Type B pancreatic cell (in vitro differentiated cells): ENCODE measurements around the gene VPS36. TPM values are rescaled to one million over a fixed set of nuclear protein-coding genes. Genes with fewer than 3 reads are reported as not detected.

ENCODE experiments used
- DNase-seq: peaks from one replicate; pipeline ENCODE4 v3.0.0; 2021; ENCODE audit warnings: mixed read lengths; ENCODE audit not compliant: unreplicated experiment; ENCODE audit errors: extremely low spot score
- H3K27ac Mint-ChIP-seq: 2 replicates; pipeline ENCODE4 v1.8.0; 2021; ENCODE audit warnings: mild to moderate bottlenecking, mixed read lengths
- H3K27me3 Mint-ChIP-seq: 2 replicates; pipeline ENCODE4 v1.8.0; 2021; ENCODE audit warnings: mixed read lengths
- H3K36me3 Mint-ChIP-seq: 2 replicates; pipeline ENCODE4 v1.8.0; 2021; ENCODE audit warnings: mixed read lengths
- H3K4me1 Mint-ChIP-seq: one replicate; pipeline ENCODE4 v1.8.0; 2021; ENCODE audit warnings: mixed read lengths; ENCODE audit not compliant: unreplicated experiment
- H3K4me3 Mint-ChIP-seq: 2 replicates; pipeline ENCODE4 v1.8.0; 2021; ENCODE audit warnings: mild to moderate bottlenecking, mixed read lengths
- H3K9me3 Mint-ChIP-seq: 2 replicates; pipeline ENCODE4 v1.8.0; 2021; ENCODE audit warnings: mixed read lengths
- CTCF ChIP-seq: fragments of 200-600 bp; sonication (generic); conservative IDR thresholded peaks from 2 replicates; pipeline ENCODE4 v1.5.0; 2021; ENCODE audit warnings: antibody characterized with exemption, mild to moderate bottlenecking
- total RNA-seq: library from RNA; stranded (reverse); gene quantifications from 2 replicates; pipeline ENCODE4 v1.2.1, GENCODE V29; 2021; ENCODE audit warnings: low replicate concordance

Gene VPS36
- total RNA-seq, 1 donor from 2014 or later = 41.6 TPM

GRCh38 chr13:52454459-52454819, 4.0 kb upstream of the VPS36 start:
- Mint-ChIP-seq H3K9me3 (no peaks in the 10 kb centered on the region), H3K27ac (peak overlapping the region; percentile 98), H3K36me3 (no peaks in the 10 kb centered on the region), H3K4me1 (peaks cover 20% of the 10 kb centered on the region), H3K27me3 (no peaks in the 10 kb centered on the region), H3K4me3 (peak overlapping the region; percentile 98)
- no peak for TF ChIP-seq CTCF
- DNase-seq = no peak

GRCh38 chr13:52452470-52452869, 2.0 kb upstream of the VPS36 start:
- no peak for TF ChIP-seq CTCF
- no peak for DNase-seq
- H3K4me1 Mint-ChIP-seq = peaks cover 21% of the 10 kb centered on the region
- H3K27me3 Mint-ChIP-seq = no peaks in the 10 kb centered on the region
- no peak overlapping the region for H3K4me3 Mint-ChIP-seq
- H3K36me3 Mint-ChIP-seq = no peaks in the 10 kb centered on the region
- no peak overlapping the region for H3K27ac Mint-ChIP-seq
- H3K9me3 Mint-ChIP-seq = no peaks in the 10 kb centered on the region

- Mint-ChIP-seq H3K4me1 (peaks cover 17% of the 10 kb centered on the region), H3K9me3 (no peaks in the 10 kb centered on the region), H3K4me3 (peak overlapping the region; percentile 86), H3K27me3 (no peaks in the 10 kb centered on the region), H3K36me3 (no peaks in the 10 kb centered on the region), H3K27ac (peak overlapping the region; percentile 85)
- no peak for TF ChIP-seq CTCF
- no peak for DNase-seq
These were observed 836 bp upstream of the VPS36 start for GRCh38 chr13:52451135-52451804.

- Mint-ChIP-seq H3K27ac (peak overlapping the region; percentile 85), H3K4me1 (peaks cover 14% of the 10 kb centered on the region), H3K36me3 (no peaks in the 10 kb centered on the region), H3K27me3 (no peaks in the 10 kb centered on the region), H3K4me3 (peak overlapping the region; percentile 86), H3K9me3 (no peaks in the 10 kb centered on the region)
- DNase-seq = no peak
- peak; percentile 32 for TF ChIP-seq CTCF
These were observed 321 bp upstream of the VPS36 start for GRCh38 chr13:52450793-52451116.

- Mint-ChIP-seq H3K4me1 (peaks cover 13% of the 10 kb centered on the region), H3K36me3 (no peaks in the 10 kb centered on the region), H3K27ac (peak overlapping the region; percentile 88), H3K27me3 (no peaks in the 10 kb centered on the region), H3K4me3 (peak overlapping the region; percentile 91), H3K9me3 (no peaks in the 10 kb centered on the region)
- no peak for DNase-seq
- TF ChIP-seq CTCF = no peak
These were observed 963 bp downstream of the VPS36 start for GRCh38 chr13:52449331-52450011.
